ENCODE measurements around the gene GDI2.

Gene GDI2

GRCh38 chr10:5856701-5857004 is 43.4 kb upstream of the GDI2 start:
- TF ChIP-seq FOXP2 (optimal IDR thresholded peaks at IDR 0.05; ENCODE audit: borderline replicate concordance, extremely low read depth, extremely low read length, insufficient read depth) (no peak), REST (IDR thresholded peaks at IDR 0.05; ENCODE audit: insufficient read depth in 1 of 2, low read depth in 2 of 2, low read length in 2 of 2) (no peak), SIN3A (IDR thresholded peaks at IDR 0.05; ENCODE audit: borderline replicate concordance, insufficient read depth, low read length) (no peak), TAF1 (IDR thresholded peaks at IDR 0.05; ENCODE audit: borderline replicate concordance, insufficient read depth, low read length) (no peak), POLR2AphosphoS5 (IDR thresholded peaks at IDR 0.05; ENCODE audit: low read depth, low read length) (no peak)

- TF ChIP-seq POLR2AphosphoS5 (IDR thresholded peaks at IDR 0.05; ENCODE audit: low read depth, low read length) (no peak), SIN3A (IDR thresholded peaks at IDR 0.05; ENCODE audit: borderline replicate concordance, insufficient read depth, low read length) (no peak)
Measured at GRCh38 chr10:5855979-5856700, 42.9 kb upstream of the GDI2 start.

DNA sequence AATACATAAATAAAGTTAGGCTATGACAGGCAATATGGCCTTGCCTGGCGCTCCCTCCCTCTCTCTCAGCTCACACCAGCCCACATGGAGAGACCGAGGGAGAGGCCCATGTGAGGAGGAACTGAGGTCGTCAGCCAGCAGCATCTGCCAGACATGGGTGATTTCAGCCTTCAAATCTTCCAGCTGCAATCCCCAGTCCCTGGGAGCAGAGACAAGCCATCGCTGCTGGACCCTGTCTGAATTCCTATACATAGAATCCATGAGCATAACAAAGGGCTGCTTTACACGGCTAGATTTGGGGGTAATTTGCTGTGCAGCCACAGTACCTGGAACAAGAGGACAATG is 40.9 kb upstream of the GDI2 start:
- no peak for TF ChIP-seq REST (IDR thresholded peaks at IDR 0.05; ENCODE audit: insufficient read depth in 1 of 2, low read depth in 2 of 2, low read length in 2 of 2)
- TF ChIP-seq FOXP2 (optimal IDR thresholded peaks at IDR 0.05; ENCODE audit: borderline replicate concordance, extremely low read depth, extremely low read length, insufficient read depth), result no peak
- no peak for TF ChIP-seq SIN3A (IDR thresholded peaks at IDR 0.05; ENCODE audit: borderline replicate concordance, insufficient read depth, low read length)
- no peak for TF ChIP-seq POLR2AphosphoS5 (IDR thresholded peaks at IDR 0.05; ENCODE audit: low read depth, low read length)
- no peak for TF ChIP-seq TAF1 (IDR thresholded peaks at IDR 0.05; ENCODE audit: borderline replicate concordance, insufficient read depth, low read length)

GRCh38 chr10:5844345-5845055 is 31.3 kb upstream of the GDI2 start:
- TF ChIP-seq REST (IDR thresholded peaks at IDR 0.05; ENCODE audit: insufficient read depth in 1 of 2, low read depth in 2 of 2, low read length in 2 of 2), result no peak
- no peak for TF ChIP-seq POLR2AphosphoS5 (IDR thresholded peaks at IDR 0.05; ENCODE audit: low read depth, low read length)
- TF ChIP-seq TAF1 (IDR thresholded peaks at IDR 0.05; ENCODE audit: borderline replicate concordance, insufficient read depth, low read length), result no peak
- no peak for TF ChIP-seq FOXP2 (optimal IDR thresholded peaks at IDR 0.05; ENCODE audit: borderline replicate concordance, extremely low read depth, extremely low read length, insufficient read depth)
- no peak for TF ChIP-seq SIN3A (IDR thresholded peaks at IDR 0.05; ENCODE audit: borderline replicate concordance, insufficient read depth, low read length)

GRCh38 chr10:5843686-5844344 is 30.6 kb upstream of the GDI2 start:
- TF ChIP-seq FOXP2 (optimal IDR thresholded peaks at IDR 0.05; ENCODE audit: borderline replicate concordance, extremely low read depth, extremely low read length, insufficient read depth), result no peak
- no peak for TF ChIP-seq POLR2AphosphoS5 (IDR thresholded peaks at IDR 0.05; ENCODE audit: low read depth, low read length)
- TF ChIP-seq TAF1 (IDR thresholded peaks at IDR 0.05; ENCODE audit: borderline replicate concordance, insufficient read depth, low read length), result no peak
- no peak for TF ChIP-seq REST (IDR thresholded peaks at IDR 0.05; ENCODE audit: insufficient read depth in 1 of 2, low read depth in 2 of 2, low read length in 2 of 2)
- TF ChIP-seq SIN3A (IDR thresholded peaks at IDR 0.05; ENCODE audit: borderline replicate concordance, insufficient read depth, low read length), result no peak
